Measurements from ENCODE around the gene NT5DC3.

Gene NT5DC3

DNA sequence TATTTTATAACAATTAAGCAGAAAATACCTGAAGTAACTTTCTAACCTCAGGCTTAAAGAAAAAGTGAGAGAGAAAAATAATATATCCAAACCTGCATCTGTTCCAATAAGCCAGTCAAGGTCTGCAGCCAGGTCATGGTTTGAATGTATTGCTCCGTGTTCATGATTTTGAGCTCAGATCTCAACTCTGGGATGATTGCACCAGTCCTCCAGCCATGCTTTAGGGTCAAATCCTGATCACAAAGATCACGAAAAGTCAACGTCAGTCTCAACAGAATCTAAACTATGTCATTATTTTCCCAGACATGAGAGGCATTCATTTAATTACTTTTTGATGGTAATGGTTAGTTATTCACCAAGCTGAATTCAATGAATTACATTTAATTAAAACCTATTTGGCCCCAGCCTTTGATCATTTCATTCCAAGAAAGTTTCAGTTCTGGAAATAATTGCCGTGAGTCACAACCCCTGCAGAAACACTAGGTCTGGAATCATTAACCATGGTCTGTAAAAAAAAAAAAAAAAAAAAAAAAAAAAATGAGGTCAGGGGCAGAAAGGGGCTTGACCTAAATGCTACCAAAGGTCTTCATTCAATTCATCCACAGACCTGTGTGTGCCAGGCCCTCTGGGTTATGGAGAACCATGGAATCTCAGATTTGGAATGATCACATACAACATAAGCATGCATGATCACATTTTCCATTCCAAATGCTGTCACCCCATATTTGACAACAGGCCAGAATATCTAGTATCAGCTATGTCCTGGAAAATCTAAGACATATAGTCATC, 55.6 kb downstream of the NT5DC3 start:
- TF ChIP-seq, protein P1, sequence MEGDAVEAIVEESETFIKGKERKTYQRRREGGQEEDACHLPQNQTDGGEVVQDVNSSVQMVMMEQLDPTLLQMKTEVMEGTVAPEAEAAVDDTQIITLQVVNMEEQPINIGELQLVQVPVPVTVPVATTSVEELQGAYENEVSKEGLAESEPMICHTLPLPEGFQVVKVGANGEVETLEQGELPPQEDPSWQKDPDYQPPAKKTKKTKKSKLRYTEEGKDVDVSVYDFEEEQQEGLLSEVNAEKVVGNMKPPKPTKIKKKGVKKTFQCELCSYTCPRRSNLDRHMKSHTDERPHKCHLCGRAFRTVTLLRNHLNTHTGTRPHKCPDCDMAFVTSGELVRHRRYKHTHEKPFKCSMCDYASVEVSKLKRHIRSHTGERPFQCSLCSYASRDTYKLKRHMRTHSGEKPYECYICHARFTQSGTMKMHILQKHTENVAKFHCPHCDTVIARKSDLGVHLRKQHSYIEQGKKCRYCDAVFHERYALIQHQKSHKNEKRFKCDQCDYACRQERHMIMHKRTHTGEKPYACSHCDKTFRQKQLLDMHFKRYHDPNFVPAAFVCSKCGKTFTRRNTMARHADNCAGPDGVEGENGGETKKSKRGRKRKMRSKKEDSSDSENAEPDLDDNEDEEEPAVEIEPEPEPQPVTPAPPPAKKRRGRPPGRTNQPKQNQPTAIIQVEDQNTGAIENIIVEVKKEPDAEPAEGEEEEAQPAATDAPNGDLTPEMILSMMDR (IDR thresholded peaks at IDR 0.05) = no peak
- H3K4me3 ChIP-seq = no peak overlapping the region
- H3K36me3 ChIP-seq = peaks cover 51 to 71% (median 70%) of the 10 kb centered on the region in 3 donors
- intact Hi-C loops (cut with DNase I; ENCODE audit: low total_unique reads) = no loop called here
- peaks cover 0 to 7% (median 0%) of the 10 kb centered on the region in 4 donors for H3K4me1 ChIP-seq
- no peak for DNase-seq
- H3K9me3 ChIP-seq = no peaks in the 10 kb centered on the region
- no peaks in the 10 kb centered on the region for H3K27me3 ChIP-seq
- no peak overlapping the region for H3K27ac ChIP-seq

DNA sequence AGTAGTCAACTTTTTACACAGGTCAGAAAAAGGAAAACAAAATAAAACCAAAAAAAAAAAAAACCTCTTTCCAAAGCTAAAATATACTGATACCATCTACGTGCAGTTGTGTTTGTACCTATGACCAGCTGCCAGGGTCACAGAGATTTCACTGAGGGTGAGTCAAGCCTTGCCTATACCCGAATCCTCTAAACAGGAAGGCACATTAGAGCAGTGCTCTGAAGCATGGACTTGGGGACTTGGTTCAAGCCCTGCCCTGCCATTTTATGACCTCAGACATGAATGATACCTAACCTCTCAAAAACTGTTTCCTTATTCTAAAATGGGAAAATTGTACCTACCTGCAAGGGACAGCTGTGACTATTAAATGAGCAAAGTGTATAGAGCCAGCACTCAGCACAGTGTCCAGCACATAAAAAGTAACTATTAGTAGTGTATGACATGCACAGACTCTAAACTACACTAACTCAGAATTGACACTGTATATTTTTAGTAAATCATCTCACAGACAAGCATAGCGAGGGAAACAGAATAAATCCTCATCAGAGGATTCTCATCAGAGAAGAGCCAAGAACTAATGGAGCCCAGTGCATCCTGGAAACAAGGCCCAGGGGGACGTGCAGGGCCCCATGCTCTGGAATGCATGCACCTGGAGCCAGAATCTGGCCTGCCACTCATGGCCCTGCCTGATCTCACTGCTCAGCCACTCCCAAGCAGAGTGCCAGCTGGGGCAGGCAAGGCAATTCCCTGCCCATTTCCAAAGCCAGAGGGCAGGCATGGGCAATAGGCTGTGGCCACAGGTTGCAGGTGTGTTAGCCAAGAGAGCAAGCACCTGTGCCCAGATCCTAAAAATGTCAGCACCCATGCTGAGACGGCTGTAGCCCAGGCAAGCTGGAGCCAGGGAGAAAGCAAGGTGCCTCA, 57.0 kb downstream of the NT5DC3 start:
- intact Hi-C loops (cut with DNase I; ENCODE audit: low total_unique reads) = no loop called here
- Histone ChIP-seq H3K4me1 (peaks cover 0 to 7% (median 0%) of the 10 kb centered on the region in 4 donors), H3K27ac (peak overlapping the region in 1 of 2 donors; percentile 14), H3K27me3 (no peaks in the 10 kb centered on the region), H3K36me3 (peaks cover 62 to 85% (median 77%) of the 10 kb centered on the region in 3 donors), H3K9me3 (no peaks in the 10 kb centered on the region), H3K4me3 (no peak overlapping the region)
- DNase-seq = no peak
- TF ChIP-seq, protein P1 (IDR thresholded peaks at IDR 0.05) = no peak

GRCh38 chr12:103782399-103782798, 58.6 kb downstream of the NT5DC3 start:
- TF ChIP-seq, protein P1 (IDR thresholded peaks at IDR 0.05) = no peak
- H3K4me1 ChIP-seq = peaks cover 0 to 7% (median 0%) of the 10 kb centered on the region in 4 donors
- no peak for DNase-seq
- H3K36me3 ChIP-seq = peaks cover 78 to 87% (median 80%) of the 10 kb centered on the region in 3 donors
- no peaks in the 10 kb centered on the region for H3K27me3 ChIP-seq
- intact Hi-C loops (cut with DNase I; ENCODE audit: low total_unique reads) = no loop called here
- no peak overlapping the region for H3K27ac ChIP-seq
- H3K4me3 ChIP-seq = no peak overlapping the region
- H3K9me3 ChIP-seq = no peaks in the 10 kb centered on the region

GRCh38 chr12:103780992-103781391, 60.0 kb downstream of the NT5DC3 start:
- Histone ChIP-seq H3K27ac (no peak overlapping the region), H3K9me3 (no peaks in the 10 kb centered on the region), H3K36me3 (peaks cover 85 to 92% (median 86%) of the 10 kb centered on the region in 3 donors), H3K4me1 (peaks cover 0 to 7% (median 0%) of the 10 kb centered on the region in 4 donors), H3K4me3 (no peak overlapping the region), H3K27me3 (no peaks in the 10 kb centered on the region)
- DNase-seq = no peak
- TF ChIP-seq, protein P1 (IDR thresholded peaks at IDR 0.05) = no peak
- intact Hi-C loops (cut with DNase I; ENCODE audit: low total_unique reads) = no loop called here

GRCh38 chr12:103780093-103780440, 61.0 kb downstream of the NT5DC3 start:
- Histone ChIP-seq H3K27ac (no peak overlapping the region), H3K4me1 (peaks cover 0 to 11% (median 0%) of the 10 kb centered on the region in 4 donors), H3K4me3 (no peak overlapping the region), H3K36me3 (peaks cover 89 to 96% (median 89%) of the 10 kb centered on the region in 3 donors), H3K9me3 (no peaks in the 10 kb centered on the region), H3K27me3 (no peaks in the 10 kb centered on the region)
- no peak for DNase-seq
- intact Hi-C loops (cut with DNase I; ENCODE audit: low total_unique reads) = no loop called here
- TF ChIP-seq, protein P1 (IDR thresholded peaks at IDR 0.05) = no peak
